Hematopoietic multipotent progenitor cell treated with erythropoietin and hydrocortisone succinate and interleukin-3 and kit ligand, for 4 days (in vitro differentiated cells): ENCODE data around the gene ASIC1.

Source experiments
- DNase-seq: peaks from one replicate; pipeline ENCODE4 v3.0.0-alpha.2; 2015

The ASIC1 gene

DNA sequence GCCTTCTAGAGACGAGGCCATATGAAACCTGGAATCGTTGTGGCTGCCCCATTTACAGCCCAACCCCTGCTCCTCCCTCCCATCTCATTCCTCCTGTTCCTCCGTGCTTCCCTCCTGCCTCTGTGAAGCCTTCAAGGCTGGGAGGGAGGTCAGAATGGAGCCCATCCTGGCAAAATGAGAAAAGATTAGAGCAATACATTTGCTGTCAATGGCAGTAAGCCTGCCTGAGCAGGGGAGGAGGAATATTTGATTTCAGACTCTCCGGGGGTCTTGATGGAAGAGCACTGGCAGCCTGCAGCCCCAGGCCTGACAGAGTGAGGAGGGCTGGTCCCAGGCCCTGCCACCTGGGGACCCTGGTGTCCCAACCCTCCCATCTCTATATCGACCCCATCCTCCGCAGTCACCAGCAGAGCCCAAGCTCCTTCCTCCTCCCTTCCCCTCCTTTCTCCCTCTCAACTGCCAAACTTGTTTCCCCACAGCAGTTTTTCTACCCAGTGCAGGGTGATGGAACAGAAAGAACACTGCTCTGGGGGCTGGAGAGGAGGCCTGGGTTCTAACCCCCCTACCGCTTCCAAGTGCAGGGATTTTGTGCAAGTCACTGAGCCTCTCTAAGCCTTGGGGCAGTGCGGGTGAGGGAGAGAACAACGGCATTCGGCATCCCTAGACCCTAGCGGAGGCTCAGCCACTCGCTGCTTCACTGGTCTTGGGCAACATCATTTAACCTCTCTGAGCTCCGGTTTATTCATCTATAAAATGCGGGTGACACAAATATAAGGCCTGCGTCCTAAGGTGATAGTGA lies 16.1 kb upstream of the ASIC1 start:
- DNase-seq = no peak

DNA sequence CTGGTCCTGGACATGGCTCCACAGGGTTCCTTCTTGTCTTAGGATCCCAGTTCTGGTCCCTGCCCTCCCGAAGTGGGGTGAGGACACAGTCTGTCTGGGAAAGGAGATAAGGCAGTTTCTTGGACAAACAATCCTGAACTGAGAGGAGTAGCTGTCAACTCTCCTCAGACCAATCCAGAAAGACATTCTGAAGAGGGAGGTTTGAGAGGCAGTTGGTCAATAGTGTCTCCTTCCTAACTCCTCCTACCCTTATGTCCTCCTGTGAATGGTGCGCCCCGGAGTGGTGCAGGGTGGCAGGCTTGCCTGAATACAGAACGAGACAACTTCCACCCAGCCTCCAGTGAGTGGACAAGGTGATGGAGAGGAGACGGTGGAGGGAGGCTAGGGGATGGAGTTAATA lies 15.4 kb upstream of the ASIC1 start:
- no peak for DNase-seq

DNA sequence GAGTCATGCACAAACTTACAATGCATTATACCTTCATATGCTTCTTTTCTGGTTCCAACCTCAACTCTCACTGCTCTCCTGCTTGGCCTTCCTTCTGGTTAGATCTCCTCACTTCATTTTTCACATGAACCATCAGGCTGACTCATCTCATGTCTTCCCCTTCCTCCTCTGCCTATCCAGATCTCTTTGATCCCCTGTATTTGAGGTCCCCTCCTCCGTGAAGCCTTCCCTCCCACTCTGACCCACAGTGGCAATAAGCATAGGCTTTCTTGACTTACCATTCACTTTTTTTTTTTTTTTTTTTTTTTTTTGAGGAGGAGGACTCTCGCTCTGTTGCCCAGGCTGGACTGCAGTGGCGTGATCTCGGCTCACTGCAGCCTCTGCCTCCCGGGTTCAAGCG lies 14.7 kb upstream of the ASIC1 start:
- DNase-seq = no peak

- DNase-seq = no peak
These were observed 14.1 kb upstream of the ASIC1 start for GRCh38 chr12:50043308-50043707.

DNA sequence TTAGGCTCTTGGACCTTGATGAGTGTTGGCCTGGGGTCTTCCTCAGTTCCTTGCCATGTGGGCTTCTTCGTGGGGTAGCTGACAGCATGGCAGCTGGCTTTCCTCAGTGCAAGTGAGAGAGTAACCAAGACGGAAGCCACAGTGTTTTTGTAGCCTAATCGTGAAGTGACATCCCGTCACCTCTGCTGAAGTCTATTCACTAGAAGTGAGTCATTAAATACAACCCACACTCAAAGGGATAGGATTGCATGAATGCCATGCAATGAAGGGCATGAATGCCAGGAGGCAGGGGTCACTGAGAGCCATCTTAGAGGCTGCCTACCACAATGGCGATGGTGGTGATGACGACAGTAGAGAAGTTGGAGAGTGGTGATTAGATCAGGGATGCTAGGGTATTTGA lies 13.5 kb upstream of the ASIC1 start:
- no peak for DNase-seq

DNA sequence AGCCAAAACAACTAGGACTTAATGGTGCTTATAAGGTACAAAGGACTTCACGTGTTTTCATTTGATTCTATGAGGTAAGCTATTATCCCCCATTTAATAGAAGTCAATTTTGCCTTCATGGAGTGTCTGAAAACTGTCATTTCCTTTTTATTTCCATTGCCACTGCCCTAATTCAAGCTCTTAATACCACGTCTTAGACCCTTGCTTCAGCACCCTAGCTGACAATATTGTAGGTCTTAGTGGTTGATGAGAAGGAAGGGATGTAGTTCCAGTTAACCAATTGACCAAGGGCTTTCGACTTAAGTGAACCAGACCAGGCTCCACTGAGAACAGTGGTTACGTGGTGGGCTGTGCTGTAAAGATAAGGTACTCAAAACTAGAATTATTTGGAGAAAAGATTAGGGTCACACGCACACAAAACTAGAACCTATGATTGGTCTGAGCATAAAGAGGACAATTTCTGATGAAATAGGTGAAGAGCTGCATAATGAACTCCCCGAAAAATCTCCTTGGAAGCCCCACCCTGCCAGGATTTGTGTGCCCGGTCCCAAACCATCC lies 9.6 kb upstream of the ASIC1 start:
- peak; percentile 94 for DNase-seq

- no peak for DNase-seq
These were observed 7.9 kb upstream of the ASIC1 start for GRCh38 chr12:50049254-50050118.

- no peak for DNase-seq
These were observed 7.3 kb upstream of the ASIC1 start for GRCh38 chr12:50050119-50050385.

- DNase-seq = peak; percentile 97
These were observed 6.8 kb upstream of the ASIC1 start for GRCh38 chr12:50050410-50051098.

GRCh38 chr12:50051101-50051806 lies 6.1 kb upstream of the ASIC1 start:
- DNase-seq = no peak

GRCh38 chr12:50052544-50052943 lies 4.9 kb upstream of the ASIC1 start:
- no peak for DNase-seq

DNA sequence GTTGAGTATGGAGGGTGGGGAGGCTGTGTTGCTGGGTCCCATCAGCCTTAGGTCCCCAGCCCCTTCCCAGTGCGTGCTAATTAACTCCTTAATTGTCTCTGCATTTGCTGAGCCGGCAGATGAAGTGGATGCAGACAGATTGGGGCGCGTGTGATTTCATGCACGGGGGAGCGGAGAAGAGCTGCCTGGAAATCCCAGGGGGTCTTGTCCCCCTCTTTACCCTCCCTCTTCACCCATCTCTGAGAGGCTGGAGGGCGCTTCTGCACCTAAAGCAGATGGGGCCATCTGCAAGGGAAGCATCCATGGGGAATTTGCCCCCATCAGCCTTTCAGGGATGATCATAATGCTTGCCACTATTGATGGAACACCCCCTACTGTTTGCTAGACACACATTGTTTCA lies 4.4 kb upstream of the ASIC1 start:
- no peak for DNase-seq

- DNase-seq = peak; percentile 90
These were observed 3.8 kb upstream of the ASIC1 start for GRCh38 chr12:50053583-50053982.

DNA sequence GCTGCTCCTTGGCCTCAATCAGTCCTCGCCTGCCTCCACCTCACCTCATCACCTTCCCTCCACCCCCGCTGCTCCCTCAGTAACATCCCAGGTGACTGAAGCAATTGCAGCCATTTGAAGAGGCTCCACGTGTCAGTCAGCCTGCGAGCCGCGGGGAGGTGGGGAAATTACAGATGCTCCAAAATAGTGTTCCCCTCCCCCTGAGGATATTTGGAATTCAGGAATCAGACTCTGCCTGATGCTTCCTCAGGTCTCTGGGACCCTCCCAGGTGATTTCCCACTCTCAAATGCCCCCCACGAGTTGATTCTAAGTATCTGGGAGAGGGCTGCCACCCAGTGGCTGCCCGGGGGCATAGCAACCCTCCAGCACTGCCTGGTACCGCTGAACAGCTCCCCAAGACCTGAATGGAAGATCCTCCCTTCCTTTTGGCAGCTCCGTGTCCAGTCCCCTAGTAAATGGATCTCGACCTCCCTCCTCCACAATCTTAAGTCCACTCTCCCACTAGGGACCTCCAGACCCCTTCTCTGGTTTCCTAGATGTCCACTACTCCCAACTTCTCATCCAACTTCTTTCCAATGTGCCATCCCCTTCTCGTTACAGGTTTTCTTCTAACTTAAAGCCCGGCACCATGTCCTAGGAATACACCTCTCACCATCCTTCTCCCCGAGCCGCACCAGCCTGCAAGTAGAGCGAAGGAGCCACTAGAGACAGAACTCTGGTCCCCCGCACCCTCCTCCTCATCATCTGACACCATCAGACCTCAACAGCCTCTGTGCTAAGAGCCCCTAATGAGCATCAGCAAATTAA lies 1.4 kb upstream of the ASIC1 start:
- DNase-seq = peak; percentile 77

GRCh38 chr12:50056639-50056976 lies 788 bp upstream of the ASIC1 start:
- DNase-seq = no peak

- no peak for DNase-seq
These were observed 687 bp downstream of the ASIC1 start for GRCh38 chr12:50057896-50058670.

- no peak for DNase-seq
These were observed 1.4 kb downstream of the ASIC1 start for GRCh38 chr12:50058743-50059312.

DNA sequence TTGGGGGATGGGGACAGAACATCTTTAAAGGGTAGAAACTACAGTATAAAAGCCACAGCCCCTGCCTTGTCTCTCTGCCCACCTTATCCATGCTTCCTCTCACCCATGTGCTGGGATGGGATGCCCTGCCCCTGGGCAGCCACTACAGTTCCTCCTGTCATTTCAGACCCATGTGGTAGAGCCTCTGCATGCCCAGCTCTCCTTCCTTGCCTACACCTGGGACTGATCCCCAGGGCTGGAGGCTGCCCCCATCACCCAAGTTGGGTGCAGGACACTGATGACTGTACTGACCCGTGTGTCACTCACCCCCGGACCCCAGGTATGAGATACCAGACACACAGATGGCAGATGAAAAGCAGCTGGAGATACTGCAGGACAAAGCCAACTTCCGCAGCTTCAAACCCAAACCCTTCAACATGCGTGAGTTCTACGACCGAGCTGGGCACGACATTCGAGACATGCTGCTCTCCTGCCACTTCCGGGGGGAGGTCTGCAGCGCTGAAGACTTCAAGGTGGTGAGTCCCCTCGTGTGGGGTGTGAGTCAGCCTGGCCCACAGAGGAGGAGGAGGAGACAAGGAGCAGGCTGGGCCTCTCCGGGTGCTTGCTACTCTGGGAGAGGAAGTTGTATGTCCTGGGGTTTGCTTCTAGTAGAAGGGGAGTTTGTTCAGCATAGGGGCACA lies 2.2 kb downstream of the ASIC1 start:
- DNase-seq = peak; percentile 63

- no peak for DNase-seq
These were observed 2.7 kb downstream of the ASIC1 start for GRCh38 chr12:50060120-50060468.

DNA sequence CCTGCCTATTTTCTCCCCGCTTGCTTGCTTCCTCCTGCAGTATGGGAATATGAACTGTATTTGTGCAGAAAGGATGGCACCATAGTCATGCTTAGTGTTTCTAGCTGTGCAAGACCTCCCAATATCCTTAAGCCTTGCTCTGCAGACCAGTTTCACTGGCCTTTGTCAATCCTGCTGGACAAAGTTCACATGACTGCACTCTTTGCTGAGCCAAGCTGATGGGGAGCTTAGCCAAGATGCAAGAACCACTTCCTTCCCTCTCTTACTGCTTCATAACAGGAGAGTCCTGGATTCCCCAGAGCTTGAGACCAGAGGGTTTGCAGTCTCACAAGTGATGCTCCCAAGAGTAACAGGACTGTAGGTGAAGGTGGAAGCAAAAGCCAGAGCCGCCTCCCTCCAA lies 3.8 kb downstream of the ASIC1 start:
- DNase-seq = no peak
